Stimulated activated CD8-positive, alpha-beta memory T cell treated with anti-CD3 and anti-CD28 coated beads, Interleukin-4, amount 100 ng/mL, for 48 hours (primary cell): ENCODE data around the gene ADGRE2.

Experiments used
- DNase-seq: peaks from one replicate; pipeline ENCODE4 v3.0.0-alpha.2; 2020

The ADGRE2 gene

GRCh38 chr19:14732510-14732909, 45.9 kb downstream of the ADGRE2 start:
- DNase-seq, result no peak

GRCh38 chr19:14731200-14731599, 47.2 kb downstream of the ADGRE2 start:
- DNase-seq, result no peak

GRCh38 chr19:14728595-14728994, 49.8 kb downstream of the ADGRE2 start:
- no peak for DNase-seq

- DNase-seq, result no peak
Measured at GRCh38 chr19:14722127-14722526, 56.2 kb downstream of the ADGRE2 start.

GRCh38 chr19:14719162-14719561, 59.2 kb downstream of the ADGRE2 start:
- no peak for DNase-seq

GRCh38 chr19:14718522-14719116, 59.7 kb downstream of the ADGRE2 start:
- no peak for DNase-seq

GRCh38 chr19:14715841-14716240, 62.5 kb downstream of the ADGRE2 start:
- DNase-seq, result no peak

GRCh38 chr19:14704450-14704849, 73.9 kb downstream of the ADGRE2 start:
- DNase-seq, result no peak

- DNase-seq, result no peak
Measured at GRCh38 chr19:14703833-14704232, 74.5 kb downstream of the ADGRE2 start.

- DNase-seq, result no peak
Measured at GRCh38 chr19:14700711-14701375, 77.5 kb downstream of the ADGRE2 start.

- no peak for DNase-seq
Measured at GRCh38 chr19:14699641-14700040, 78.7 kb downstream of the ADGRE2 start.

GRCh38 chr19:14695471-14695870, 82.9 kb downstream of the ADGRE2 start:
- DNase-seq, result no peak

GRCh38 chr19:14694641-14695266, 83.6 kb downstream of the ADGRE2 start:
- no peak for DNase-seq

- DNase-seq, result peak; percentile 100
Measured at GRCh38 chr19:14689598-14690503, 88.5 kb downstream of the ADGRE2 start, which contains the start of gene ZNF333. Gene ZNF333 (plus strand): TSS chr19:14690048. CDS start chr19:14693492, 3,444 bp downstream.

- peak; percentile 53 for DNase-seq
Measured at GRCh38 chr19:14686411-14686810, 91.9 kb downstream of the ADGRE2 start.

GRCh38 chr19:14683439-14683838, 94.9 kb downstream of the ADGRE2 start:
- no peak for DNase-seq
